Suprapubic skin (tissue), 3 donors: ENCODE data around the gene SPTB.

Experiments
- CTCF ChIP-seq, 2 donors: fragments of 200-600 bp in 1 of 2; fragments of 450-650 bp in 1 of 2; sonication (generic) in 1 of 2; IDR thresholded peaks; one replicate each; pipeline ENCODE4 v1.5.1; 2016 to 2019; ENCODE audit warnings: antibody characterized with exemption in 2 of 2, mild to moderate bottlenecking in 1 of 2, moderate library complexity in 1 of 2
- POLR2A ChIP-seq, 2 donors: fragments of 450-650 bp; IDR thresholded peaks; one replicate each; pipeline ENCODE4 v1.6.1; 2017; ENCODE audit warnings: antibody characterized with exemption in 2 of 2, mild to moderate bottlenecking in 2 of 2, moderate library complexity in 2 of 2

DNA sequence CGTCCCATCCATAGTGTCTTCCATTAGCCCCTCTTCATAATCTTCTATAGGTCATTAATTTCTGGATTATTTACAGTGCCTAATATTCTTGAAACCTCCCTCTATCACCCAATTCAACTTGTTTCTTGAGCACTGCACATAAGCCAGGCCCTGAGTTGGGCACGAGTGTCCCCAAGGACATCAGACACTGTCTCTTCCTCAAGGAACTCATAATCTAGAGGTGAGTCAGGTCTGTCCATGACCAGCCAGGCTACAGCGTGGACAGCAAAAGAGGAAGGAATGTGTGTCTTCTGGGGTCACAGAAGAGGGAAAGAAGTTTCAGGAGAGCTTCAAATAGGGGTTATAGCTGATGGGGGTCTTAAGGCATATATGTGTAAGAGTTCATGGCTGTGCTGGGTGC is 12.5 kb downstream of the SPTB start:
- TF ChIP-seq POLR2A (IDR thresholded peaks at IDR 0.05) (no peak), CTCF (IDR thresholded peaks at IDR 0.05) (no peak)
